ENCODE results near the gene HSP90AB1.

DNA sequence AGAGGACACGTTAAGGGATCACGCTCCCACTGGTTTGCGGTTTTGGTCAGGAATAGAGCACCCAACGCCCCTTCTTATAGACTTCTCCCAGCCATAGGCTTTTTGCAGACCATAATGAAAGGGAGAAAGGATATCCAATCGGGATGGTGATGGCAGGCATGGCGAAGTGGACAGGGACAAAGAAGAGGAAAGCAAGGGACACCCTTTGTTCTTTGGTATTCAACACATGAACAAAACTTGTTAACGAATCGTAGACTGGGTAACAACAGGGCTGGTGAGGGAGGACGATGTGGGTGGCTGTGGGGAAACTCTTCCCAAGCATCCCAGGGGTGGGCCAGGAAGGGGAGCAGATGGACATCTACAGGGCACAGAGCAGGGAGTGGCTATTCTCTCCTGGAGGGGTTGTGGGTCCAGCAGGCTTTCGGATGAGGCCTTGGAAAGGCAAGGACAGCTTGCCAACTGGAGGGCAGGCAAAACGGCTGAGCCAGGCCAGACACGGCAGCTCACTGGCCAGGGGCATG, 1.4 kb upstream of the HSP90AB1 start:
- TF ChIP-seq POLR2A (IDR thresholded peaks at IDR 0.05; ENCODE audit: low read depth) (no peak), EP300 (IDR thresholded peaks at IDR 0.05) (no peak), POLR2AphosphoS5 (IDR thresholded peaks at IDR 0.05) (no peak)
- TF ChIP-seq, protein P1, sequence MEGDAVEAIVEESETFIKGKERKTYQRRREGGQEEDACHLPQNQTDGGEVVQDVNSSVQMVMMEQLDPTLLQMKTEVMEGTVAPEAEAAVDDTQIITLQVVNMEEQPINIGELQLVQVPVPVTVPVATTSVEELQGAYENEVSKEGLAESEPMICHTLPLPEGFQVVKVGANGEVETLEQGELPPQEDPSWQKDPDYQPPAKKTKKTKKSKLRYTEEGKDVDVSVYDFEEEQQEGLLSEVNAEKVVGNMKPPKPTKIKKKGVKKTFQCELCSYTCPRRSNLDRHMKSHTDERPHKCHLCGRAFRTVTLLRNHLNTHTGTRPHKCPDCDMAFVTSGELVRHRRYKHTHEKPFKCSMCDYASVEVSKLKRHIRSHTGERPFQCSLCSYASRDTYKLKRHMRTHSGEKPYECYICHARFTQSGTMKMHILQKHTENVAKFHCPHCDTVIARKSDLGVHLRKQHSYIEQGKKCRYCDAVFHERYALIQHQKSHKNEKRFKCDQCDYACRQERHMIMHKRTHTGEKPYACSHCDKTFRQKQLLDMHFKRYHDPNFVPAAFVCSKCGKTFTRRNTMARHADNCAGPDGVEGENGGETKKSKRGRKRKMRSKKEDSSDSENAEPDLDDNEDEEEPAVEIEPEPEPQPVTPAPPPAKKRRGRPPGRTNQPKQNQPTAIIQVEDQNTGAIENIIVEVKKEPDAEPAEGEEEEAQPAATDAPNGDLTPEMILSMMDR (IDR thresholded peaks at IDR 0.05): no peak

All from esophagus muscularis mucosa (tissue), 4 donors.